ENCODE measurements around the gene CEP112.

Gene CEP112

DNA sequence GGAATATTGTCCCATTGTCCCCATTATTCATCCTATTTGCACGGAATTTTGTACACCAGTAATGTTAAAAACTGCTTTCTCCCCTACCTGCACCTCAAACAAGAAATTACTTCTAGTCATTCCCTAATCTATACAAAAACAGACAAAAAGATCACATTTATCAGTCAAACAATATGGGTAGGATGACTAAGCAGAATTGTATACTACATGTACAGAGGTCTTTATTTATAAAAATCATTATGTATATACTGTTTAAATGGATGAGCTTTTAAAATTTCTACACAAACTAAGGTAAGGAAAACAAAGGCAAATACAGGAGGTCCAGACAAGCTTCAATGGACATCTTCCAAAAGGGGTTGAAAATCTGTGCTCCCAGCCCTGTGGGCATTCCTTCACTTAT, 137.7 kb downstream of the CEP112 start:
- no peak for DNase-seq

DNA sequence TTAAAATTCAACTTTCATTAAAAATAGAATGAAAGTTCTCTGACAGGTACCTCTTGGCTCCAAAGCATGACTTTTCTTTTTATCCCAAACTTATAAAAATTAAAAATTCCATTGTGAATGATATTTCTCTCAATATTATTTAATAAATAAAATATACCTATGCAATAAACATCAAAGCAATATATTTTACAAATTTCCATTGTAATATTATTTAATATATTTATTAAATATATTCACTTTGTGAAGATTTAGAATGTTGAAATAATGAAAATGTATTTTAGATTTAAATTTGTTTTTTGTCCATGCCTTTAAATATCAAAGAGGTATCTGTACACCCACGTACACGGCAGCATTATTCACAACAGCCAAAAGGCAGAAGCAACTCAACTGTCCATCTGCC, 147.8 kb downstream of the CEP112 start:
- no peak for DNase-seq

DNA sequence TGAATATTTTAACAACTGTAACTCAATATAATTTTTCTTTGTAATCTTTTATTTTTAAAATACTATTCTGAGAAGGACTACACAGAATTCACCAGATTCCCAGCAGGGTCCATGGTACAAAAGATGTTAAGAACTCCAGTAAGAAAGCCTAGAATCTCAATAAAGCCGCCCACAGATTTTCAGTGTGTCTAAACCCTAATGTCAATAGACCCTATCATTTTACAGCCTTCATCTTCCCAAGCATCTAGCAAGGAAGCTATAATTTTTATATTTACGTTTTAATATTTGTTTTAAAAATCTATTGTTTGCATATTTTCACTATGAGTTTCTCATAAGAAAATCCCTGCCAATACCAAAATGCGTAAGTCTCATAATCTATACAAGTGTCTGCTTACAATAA, 148.5 kb downstream of the CEP112 start:
- no peak for DNase-seq

DNA sequence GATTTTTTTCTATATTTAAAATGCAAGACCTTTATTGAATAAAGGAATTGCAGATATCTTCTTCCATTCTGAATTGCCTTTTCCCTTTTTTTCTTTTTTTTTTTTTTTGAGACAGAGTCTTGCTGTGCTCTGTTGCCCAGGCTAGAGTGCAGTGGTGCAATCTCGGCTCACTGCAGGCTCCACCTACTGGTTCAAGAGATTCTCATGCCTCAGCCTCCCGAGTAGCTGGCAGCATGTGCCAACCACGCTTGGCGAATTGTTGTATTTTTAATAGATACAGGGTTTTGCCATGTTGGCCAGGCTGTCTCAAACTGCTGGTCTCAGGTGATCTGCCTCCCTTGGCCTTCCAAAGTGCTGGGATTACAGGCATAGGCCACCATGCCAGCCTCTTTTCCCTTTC, 151.5 kb downstream of the CEP112 start:
- DNase-seq: no peak

DNA sequence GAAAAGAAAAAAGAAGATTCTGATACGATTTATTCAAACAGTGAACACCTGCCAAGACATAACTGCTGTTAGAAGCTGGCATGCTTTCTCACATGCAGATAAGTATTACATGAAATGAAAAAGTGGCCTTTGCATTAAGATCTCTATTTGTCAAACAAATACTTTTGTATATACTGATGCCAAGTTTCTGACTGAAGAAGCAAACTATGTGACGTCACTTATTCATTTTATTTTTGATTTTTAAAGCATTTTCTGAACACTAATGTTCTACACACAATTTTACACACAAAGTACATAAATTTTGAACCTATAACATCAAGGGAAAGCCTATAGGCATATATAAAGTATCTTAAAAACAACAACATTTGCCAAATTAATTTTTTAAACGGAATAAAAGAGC, 153.8 kb downstream of the CEP112 start:
- no peak for DNase-seq

DNA sequence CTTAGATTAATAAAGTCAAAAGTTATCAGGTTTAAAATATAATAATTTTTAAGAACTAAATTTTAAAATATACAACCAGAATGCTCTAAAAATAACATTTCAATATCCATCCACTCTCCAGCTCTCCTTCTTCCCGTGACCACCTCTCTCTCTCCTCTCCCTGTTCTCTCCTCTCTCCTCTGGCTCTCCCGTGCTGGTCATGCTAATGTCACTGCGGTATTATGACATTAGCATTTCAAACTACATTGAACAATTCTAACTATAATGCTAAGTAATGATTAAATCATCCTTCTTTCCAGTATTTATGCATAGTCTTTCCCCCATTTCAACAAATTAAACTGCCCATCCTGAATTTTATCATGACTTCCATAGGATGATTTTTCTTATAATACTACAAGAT, 154.7 kb downstream of the CEP112 start:
- no peak for DNase-seq

DNA sequence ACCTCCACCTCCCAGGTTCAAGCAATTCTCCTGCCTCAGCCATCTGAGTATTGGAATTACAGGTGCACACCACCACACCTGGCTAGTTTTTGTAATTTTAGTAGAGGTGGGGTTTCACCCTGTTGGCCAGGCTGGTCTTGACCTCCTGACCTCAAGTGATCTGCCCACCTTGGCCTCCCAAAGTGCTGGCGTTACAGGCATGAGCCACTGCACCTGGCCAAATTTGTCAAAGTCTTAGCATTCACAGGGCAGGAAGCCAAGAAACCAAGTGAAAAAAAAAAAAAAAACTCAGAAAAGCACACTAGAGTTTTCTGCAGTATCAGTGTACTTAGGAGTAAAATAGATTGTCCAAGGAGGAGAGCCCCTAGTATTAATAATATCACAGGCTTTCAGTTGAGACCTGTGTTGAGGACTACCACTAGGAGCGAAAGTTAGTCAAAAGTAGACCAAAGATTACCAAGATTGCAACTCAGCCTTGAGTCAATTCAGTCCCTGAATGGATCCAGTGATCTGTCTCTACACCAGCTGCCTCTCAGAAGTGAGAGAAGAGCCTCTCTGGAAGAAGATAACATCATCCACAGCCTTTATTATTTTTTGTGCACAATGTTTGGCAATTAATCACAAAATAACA, 159.7 kb downstream of the CEP112 start:
- no peak for DNase-seq

DNA sequence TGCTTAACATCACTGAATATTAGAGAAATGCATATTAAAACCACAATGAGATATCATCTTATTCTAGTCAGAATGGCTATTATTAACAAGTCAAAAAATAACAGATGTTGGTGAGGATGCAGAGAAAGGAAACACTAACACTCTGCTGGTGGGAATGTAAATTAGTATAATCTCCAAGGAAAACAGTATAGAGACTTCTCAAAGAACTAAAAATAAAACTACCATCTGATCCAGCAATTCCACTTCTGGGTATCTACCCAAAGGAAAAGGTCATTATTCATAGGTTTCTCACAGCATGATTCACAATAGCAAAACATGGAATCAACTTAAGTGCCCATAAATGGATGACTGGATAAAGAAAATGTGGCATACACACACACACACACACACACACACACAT, 166.4 kb downstream of the CEP112 start:
- DNase-seq: no peak

DNA sequence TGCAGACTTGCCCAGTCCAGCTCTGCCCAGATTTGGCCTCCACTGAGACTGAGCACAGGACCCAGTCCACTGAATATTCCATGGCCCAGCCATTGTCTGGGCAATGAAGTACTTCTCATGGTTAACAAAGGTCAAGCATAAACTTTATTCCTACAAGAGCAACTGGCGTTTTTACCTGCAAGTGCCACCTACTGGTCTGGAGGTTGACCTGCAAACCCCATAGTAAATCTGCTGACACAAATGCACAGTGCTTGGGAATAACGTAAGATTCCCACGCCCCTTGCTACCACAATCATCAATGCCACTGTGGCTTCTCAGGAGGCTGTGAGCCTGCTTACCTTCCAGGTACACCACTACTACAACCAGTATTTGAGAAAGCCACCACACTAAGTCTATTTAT, 170.2 kb downstream of the CEP112 start:
- no peak for DNase-seq

DNA sequence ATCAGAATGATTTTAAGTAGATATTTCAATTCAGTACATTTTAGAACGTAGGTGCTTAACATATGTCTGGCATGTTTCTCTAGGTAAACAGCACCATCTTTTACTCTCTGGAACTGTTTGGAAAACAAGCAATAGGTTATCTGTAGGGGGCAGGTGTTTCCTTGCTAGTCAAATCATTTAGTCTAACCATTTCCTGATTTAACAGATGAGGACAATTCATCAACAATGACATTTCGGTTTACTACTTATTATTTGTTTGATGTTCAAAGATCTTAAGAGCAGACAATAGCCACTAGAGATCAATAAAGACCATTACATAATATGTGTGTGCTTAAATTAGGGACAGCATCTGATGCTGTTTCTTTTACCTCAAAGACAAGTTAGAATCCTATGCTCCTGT, 173.1 kb downstream of the CEP112 start:
- no peak for DNase-seq

DNA sequence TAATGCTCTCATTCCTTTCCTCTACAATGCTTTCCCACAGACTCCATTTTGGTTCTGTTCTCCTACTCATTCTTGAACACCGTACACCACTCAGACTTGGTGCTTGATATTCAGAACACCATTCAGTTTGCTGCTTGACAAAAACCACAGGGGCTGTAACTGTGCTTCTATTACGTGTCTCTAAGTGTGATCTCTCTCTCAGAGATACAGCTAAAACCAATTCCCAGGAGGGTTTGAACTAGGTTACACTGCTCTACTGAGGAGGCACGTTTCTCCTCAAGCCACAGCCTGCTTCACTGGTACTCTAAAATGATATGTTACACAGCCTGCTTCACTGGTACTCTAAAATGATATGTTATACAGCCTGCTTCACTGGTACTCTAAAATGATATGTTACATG, 175.7 kb downstream of the CEP112 start:
- no peak for DNase-seq

DNA sequence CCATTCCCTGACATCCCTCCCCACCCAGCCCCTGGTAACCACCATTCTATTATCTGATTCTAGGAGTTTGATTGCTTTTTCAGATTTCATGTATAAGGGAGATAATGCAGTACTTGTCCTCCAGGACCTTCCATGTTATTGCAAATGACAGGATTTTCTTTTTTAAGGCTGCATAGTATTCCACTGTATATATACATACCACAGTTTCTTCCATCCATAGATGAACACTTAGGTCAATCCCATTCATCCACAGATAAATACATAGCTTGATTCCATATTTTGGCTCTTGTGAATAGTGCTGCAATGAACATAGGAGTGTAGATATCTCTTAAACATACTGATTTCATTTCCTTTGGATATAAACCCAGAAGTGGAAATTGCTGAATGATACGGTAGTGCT, 183.3 kb downstream of the CEP112 start:
- DNase-seq: no peak

DNA sequence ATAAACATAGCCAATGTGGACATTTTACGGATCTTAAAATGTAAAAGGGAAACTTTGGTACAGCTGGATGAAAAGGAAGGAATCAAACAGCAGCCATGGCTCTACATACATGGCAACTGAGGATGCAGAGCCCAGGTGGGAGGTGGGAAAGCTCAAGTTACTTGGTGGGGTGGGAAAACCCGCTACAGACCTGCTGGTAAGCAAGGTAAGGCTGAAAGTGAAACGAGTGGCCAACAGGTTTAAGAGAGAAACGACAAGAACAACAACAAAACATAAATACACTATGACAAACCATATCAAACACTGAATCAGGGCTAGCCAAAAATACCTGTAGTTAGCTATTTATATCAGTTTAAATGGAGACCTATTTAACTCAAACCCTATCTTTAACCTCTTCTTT, 185.3 kb downstream of the CEP112 start:
- no peak for DNase-seq

DNA sequence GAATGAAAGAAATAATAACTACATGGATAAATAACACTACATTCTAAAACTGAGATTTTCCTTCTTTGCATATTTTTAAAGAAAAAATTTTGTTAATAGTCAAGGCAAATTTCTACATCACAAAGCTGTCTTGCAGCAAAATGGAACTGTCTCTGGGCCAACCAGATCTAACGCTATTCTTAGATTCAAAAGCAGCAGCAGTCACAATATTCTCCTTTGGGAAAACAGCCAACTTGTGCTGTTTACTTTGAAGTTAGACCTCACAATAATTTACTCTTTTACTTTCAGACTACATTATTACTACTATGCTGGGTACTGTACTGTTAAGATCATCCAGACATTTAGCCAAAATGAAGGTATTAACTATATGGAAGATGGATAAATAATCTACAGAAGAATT, 189.1 kb downstream of the CEP112 start:
- no peak for DNase-seq

DNA sequence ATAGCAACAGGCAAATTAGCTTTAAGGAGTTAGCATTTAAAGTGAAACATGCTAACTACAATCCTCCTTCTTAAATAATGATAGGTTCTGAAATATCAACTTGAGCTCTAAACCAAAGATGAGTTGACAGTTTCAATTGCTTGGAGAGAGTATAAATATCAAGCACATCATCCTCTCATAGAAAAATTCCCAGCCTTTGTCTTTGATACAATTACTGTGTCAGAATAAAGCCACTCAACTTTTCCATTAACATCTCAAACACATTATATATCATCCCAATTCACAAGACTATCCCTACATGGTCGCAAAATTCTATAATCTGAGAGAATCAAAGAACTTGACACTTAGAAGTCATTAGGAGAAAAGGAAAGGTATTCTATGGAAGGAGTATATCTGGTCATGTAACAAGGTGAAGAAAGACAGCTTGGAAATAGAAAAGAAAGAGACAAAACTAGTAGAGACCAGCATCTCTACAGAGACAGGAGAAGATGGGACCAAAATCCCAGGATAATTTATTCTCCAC, 189.8 kb downstream of the CEP112 start:
- no peak for DNase-seq

DNA sequence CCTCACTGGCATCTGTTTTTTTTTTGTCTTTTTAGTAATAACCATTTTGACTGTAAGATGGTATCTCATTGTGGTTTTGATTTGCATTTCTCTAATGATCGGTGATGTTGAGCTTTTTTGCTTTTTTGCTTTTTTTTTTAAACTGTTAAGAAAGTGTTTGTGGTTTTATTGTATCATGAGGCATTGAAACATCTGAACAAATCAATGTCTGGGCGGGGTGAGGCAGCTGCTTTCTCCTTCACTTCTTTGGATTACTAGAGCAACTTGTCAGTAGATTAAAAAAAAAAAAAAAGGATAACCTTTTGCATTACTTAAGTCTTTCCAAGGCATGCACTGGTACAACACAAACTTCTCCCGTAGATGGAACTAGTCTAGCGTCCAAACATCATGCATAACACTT, 191.7 kb downstream of the CEP112 start:
- DNase-seq: no peak

DNA sequence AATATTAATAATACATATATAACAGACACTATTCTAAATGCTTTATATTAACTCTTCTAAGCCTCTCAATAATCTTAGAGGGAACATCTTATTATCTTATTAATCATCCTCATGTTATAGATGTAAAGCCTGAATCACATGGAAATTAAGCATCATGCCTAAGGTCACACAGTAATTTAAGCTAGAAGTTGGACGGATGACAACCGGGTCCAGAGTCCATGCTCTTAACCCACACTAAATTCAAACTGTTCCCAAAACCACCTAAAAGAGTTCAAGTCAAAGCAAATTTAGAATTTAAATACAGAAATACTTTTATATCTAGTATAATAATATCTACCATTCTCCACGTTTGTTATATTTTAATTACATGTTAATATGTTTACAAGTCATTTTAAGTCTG, 193.3 kb downstream of the CEP112 start:
- no peak for DNase-seq

DNA sequence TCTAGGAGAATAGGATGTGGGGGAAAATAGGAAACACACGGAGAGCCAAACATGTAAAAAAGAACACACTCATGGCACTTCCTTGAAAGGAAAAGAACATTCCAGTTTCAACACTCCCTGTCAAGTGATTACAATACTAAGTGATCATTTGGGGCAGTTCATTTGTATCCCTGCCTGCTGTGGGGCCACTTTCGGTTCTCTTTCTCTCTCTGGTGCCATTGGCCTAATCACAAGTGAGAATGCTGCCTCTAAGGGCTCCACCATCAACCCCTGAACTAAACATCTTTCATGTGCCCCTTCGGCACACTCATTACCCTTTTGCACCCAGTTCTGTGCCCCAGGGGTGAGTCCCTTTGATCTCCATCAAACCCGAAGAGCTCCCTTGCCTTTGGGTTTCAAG, 197.3 kb downstream of the CEP112 start:
- DNase-seq: no peak

DNA sequence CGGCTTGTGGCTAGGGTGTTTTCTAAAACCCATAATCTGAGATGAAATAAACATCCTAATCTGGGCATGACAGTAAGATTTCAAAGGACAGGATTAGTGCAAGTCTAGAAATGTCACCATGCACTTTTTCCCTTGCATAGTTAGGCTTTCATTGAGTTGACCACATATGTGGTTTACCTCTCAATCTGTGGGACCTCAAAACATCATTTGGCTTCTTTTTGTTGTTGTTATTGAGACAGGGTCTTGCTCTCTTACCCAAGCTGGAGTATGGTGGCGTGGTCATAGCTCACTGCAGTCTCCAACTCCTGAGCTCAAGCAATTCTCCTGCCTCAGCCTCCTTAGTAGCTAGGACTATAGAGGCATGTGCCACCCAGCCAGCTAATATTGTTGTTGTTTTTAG, 197.8 kb downstream of the CEP112 start:
- DNase-seq: no peak

DNA sequence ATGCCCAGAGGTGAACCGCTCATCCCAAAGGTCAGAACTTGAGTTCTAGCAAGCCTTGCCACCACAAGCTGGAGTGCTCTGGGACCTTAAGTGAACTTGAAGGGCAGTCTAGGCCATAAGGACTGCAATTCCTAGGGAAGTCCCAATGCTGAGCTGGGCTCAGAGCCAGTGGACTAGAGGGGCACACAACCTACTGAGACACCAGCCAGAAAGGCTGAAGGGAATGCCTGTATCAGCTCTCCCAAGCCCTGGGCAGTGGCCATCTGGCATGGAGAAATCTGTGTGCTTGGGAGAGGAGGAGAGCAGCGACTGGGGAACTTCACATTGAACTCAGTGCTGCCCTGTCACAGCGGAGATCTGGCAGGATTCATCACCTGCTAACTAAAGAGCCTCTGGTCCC, 201.3 kb downstream of the CEP112 start:
- no peak for DNase-seq

DNA sequence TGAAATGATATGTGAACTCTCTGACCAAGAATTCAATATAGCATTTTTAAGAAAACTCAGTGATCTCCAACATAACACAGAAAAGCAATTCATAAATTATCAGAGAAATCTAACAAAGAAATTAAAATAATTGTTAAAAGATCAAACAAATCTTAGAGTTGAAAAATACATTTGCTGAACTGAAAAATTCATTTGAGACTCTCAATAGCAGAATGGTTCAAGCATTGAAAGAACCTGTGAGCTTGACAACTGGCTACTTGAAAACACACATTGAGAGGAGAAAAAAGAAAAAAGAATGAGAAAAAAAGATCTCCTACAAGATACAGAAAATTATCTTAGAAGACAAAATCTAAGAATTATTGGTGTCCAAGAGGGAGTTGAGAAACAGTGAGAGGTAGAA, 203.5 kb downstream of the CEP112 start:
- no peak for DNase-seq

DNA sequence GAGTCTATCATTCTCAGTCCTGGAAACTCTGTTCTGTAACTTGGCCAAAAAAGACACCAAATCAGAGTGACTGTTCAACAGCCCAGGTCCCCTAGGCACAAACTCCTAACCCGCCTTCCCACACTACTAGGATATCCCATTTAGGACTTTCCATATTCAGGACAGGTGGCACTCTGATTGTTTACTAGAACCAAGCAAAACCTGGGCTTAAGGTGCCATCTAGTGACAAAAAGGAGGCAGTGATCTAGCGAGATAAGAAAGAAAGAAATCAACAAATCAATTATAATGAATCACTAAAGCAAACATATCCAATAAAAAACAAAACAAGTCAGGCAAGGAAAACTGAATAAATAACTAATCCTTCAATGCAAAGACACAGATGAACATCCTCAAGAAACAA, 203.9 kb downstream of the CEP112 start:
- no peak for DNase-seq

DNA sequence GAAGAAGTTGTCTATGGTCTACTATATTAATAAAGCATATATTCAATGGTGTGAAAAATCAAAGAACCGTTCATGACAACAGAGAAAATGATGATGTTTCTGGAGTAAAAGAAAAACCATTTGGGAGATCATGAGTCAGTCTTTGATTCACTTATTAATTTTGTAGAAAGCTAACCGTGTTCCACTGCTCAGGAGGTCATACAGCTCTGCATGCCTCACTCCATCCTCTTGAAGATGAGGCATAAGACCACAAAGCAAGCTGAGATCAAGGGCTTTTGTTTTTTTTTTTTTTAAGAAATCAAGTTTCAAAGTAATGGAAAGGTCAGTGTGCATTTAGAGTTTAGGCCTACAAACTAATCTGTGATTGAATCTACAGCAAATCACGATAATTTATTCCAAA, 206.4 kb downstream of the CEP112 start:
- DNase-seq: no peak

DNA sequence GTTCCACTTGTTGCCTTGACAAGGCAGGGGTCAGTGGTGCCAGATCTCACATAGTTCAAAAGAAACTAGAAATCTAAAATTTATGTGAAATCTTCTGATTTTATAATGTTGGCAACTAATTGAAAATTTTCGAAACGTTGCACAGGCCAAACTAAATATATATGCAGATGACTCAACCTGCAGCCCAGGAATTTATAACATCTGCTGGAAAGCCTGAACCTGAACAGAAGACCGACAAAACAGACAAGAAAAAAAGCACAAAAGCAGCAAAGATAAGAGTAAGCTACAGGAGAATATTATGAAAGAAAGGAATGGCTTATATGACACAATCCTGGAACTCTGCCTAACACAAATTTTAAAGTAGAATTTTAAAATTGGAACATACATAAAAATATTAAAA, 207.6 kb downstream of the CEP112 start:
- no peak for DNase-seq

DNA sequence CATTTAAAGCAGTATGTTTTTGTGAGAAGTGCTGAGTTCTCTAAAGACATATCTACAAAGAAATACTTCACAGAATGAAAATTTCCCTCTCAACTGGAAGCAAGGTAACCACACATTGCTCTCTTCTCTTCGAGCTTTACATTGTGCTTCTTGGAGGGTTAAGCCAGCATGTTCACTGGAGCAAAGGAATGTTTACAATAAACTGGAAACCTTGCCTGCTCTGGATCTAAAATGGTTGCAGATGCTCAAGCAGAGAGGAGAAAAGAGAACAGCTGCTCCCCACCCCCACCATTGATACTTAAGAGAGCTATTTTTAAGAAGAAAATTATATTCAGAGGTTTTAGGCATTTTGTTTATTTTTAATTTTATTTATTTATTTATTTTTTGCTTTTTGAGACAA, 213.1 kb downstream of the CEP112 start:
- DNase-seq: no peak

DNA sequence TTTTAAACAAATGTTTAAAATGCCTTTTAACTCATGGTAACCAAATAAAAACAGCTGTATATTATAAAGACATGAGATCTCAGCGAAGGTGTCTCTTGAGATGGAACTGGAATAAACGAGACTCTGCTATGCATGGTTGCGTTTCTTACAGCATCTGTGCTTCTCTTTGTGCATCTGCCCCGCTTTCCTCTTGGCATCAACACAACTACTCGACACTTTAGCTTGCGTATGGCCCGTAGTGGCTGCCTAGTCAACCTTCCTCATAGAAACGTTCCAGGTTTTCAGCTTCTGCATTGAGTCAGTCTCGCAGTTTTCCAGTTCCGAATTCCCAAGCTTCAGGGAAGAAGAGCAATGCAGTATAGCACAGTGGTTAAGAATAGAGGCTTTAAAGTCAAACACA, 214.9 kb downstream of the CEP112 start:
- no peak for DNase-seq

Data from NCI-H1694 (cell line).